HG03175 (cell line): Measurements from ENCODE around the gene RING1.

ENCODE experiments used
- ATAC-seq: cut with Tn5 transposase; IDR thresholded peaks from one replicate; pipeline ENCODE4 v1.9.1; 2021; ENCODE audit warnings: mild to moderate bottlenecking, moderate library complexity; ENCODE audit not compliant: unreplicated experiment

RING1 gene

DNA sequence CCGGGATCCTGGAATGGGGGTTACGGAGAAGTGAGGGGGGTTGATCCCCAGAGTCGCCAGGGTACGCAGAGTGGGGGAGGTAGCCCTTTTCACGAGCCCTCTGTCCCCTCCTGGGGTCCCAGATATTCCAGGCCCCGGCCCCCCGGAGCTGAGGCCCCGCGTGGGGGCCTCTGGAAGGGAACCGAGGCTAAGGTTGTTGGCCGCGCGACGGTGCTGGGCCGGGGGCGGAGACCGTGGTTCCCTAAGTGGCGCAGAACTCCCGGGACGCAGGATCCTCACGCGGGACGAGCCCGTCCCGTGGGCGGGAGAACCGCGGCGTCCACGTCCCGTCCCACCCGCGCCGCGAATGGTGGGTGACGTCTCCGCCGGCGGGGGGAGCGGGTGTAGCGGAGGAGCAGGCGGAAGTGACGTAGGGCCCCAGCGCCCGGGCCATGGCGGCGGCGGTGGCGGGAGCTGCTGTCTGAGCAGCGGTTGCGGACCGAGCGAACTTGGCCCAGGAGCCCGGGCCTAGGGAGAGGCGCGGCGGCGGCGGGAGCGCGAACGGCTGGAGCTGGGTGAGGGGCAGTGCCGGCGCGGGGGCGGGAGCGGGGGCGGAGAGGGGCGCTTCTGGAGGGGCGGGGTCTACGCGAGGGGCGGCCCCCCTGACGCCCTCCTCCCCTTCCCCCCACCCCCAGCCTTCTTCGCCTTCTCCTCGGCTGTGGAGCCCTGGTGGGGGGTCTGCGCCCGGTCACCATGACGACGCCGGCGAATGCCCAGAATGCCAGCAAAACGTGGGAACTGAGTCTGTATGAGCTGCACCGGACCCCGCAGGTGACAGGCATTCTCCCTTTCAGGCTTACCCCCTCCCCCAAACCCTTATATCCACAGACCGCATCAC is at the start of gene RING1:
RING1 (plus strand) TSS at position 410 of the 877 bp plus-strand sequence; CDS start at position 733, 323 bp downstream.
- no peak for ATAC-seq

DNA sequence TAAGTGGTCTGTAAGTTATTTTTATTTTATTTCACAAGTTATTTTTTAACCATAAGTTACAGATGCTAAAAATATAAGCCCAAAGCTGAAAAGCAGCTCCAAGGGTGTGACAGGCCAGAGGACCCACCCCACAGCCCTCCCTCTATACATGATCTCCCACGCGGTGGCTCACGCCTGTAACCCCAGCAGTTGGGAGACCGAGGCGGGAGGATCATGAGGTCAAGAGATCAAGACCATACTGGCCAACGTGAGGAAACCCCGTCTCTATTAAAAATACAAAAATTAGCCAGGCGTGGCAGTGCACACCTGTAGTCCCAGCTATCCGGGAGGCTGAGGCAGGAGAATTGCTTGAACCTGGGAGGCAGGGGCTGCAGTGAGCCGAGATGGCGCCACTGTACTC is 48.2 kb upstream of the RING1 start:
- no peak for ATAC-seq

- no peak for ATAC-seq
Observed at GRCh38 chr6:33160728-33161344, 47.5 kb upstream of the RING1 start.

DNA sequence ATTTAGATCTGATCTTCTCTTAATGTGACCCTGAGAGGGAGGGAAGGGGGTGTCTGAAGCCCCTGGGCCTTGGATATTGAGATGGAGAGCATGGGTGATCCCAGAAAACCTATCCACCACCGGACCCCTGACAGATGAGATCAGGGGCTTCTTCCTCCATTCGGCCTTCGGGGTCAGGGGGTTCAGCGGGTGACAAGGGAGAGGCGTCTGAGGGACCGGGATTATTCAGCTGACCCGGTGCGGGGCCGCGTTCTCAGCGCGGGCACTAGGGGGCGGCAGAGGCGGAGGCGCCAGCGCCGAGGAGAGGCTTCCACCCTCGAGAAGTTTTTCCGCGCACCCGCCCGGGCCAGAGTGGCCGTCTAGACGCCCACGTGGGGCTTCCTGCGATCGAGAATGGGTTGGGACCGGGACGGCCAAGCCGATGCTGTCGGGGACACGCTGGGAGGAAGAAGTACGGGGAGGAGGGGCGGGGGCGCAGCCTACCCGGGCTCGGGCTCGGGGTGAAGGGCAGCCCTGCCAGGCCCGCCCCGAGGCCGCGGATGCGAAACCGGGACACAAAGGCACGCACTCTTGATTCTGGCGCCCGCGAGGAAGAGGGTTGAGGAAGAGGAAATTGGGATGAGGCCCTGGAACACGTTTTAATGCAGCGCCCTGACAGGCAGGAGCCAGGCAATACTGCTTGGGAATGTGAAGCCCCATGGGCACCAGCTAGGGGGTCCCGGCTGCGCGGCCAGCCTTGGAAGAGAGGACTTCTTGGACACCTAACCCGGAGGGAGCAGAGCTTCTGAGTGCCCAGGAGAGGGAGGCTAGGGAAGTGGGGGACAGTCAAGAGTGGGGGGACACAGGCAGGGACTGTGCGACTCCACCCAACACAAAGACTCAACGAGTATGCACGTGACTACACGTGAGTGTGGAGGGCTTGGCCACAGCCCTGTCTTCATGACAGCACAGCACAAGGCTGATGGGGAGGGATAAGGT is 46.7 kb upstream of the RING1 start:
- ATAC-seq: peak; percentile 59

DNA sequence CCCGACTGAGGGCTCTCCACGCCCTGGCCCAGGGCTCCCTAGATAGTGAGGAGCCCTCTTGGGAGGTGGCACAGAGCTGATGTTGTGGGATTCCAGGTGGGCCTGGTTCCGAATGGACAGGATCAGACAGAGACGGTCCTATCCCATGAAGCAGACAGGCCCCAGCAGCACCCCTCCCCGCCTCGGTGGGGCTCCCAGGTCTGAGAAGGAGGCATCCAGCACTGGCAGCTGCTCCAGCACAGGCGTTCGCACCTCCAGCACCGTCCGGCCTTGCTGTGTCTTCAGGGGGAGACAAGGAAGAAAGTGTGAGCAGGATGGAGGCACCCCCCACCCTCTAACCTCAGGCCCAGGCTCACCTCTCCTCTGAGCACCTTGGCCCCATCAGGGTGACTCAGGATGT is 44.8 kb upstream of the RING1 start:
- no peak for ATAC-seq

GRCh38 chr6:33164176-33164575 is 44.1 kb upstream of the RING1 start:
- no peak for ATAC-seq

- no peak for ATAC-seq
Observed at GRCh38 chr6:33164665-33165373, 43.5 kb upstream of the RING1 start.

- ATAC-seq: no peak
Observed at GRCh38 chr6:33165581-33166258, 42.6 kb upstream of the RING1 start.

DNA sequence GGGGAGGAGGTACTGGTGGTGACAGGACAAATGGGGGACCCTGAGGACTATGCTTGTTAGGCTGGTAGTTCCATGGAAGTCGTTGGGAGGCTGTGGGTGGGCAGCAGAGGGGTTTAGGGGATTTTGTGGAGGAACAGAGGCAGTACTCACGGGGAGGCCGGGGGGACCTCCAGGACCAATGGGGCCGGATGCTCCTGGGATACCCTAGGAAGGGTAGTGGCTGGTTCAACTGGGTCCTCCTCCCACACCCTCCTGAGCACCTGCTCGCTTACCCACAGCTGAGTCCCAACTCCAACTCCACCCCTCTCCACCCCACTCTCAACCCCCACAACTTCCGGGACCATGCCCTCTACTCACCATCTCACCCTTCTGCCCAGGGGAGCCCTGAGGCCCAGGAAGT is 41.9 kb upstream of the RING1 start:
- no peak for ATAC-seq

- no peak for ATAC-seq
Observed at GRCh38 chr6:33166811-33167210, 41.5 kb upstream of the RING1 start.

- no peak for ATAC-seq
Observed at GRCh38 chr6:33167374-33168283, 40.7 kb upstream of the RING1 start.

GRCh38 chr6:33168284-33168601 is 40.1 kb upstream of the RING1 start:
- ATAC-seq: no peak

DNA sequence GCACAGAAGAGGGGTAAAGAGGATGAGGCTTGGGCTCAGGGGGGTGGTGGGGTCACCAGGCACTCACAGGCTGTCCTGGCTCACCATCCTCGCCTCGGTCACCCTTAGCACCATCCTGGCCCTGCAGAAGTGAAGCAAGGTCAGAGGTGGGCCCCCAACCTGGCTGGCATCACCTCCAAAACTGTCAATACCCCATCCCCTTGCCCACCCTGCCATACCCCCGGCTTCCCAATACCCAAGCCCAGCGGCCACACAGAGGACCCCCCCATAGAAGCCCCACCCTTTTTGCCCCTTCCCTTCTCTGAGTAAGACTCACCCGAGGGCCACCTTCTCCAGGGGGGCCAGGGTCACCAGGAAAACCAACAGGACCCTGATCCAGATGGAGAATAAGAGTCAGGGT is 39.7 kb upstream of the RING1 start:
- ATAC-seq: no peak

- ATAC-seq: no peak
Observed at GRCh38 chr6:33169291-33170175, 38.8 kb upstream of the RING1 start.

GRCh38 chr6:33170176-33171015 is 37.9 kb upstream of the RING1 start:
- ATAC-seq: no peak

DNA sequence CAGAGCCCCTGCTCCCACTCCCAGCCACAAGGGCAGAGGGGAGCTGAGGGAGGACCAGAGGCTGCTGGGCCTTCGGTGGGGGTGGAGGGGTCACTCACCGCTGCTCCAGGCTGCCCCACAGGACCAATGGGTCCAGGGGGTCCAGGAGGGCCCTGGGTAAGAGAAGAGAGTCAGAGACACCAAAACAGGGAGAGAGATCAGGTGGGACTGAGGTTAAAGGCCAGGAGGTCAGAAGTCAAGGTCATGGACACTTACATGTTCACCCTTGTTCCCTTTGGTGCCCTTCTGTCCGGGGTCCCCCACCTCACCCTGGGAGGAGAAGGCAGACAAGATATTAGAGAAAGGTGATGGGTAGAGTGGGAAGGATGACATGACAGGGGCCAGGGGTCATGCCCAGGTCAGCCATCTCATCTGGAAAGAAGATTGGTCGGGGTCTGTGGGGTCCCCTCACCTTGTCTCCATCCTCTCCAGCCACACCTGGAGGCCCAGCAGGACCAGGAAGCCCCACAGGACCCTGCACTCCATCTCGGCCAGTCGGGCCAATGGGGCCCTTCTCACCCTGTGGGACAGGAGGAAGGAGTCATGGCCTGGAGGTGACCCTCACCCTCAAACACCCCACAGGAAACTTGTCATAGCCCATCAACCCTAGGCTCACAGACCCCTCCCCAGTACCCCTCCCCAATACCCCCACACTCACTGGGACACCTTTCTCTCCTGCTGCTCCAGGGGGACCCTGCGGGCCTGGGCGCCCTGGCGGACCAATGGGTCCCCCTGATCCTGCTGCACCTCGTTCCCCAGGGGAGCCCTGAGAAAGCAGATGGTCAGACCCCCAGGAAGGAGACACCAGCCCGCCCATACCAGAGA is 37.1 kb upstream of the RING1 start:
- ATAC-seq: no peak
